ENCODE measurements around the gene MACROD1. TPM values are rescaled to one million over a fixed set of nuclear protein-coding genes. Genes with fewer than 3 reads are reported as not detected.

Gene MACROD1
- total RNA-seq, 4 donors from 2014 or later = 30.6 to 45.0 (median 35.0) TPM

GRCh38 chr11:64022125-64022784 is 143.7 kb downstream of the MACROD1 start:
- H3K9me3 ChIP-seq = no peaks in the 10 kb centered on the region
- no peaks in the 10 kb centered on the region for H3K27me3 ChIP-seq
- no peak overlapping the region for H3K27ac ChIP-seq
- H3K4me3 ChIP-seq = no peak overlapping the region
- no peak for DNase-seq (ENCODE audit: low spot score in 2 of 2)
- no peaks in the 10 kb centered on the region for H3K36me3 ChIP-seq
- 75 to 83% methylated on average over 14 of the region's 14 CpGs for WGBS, 2 donors
- H3K4me1 ChIP-seq = peaks cover 0 to 18% (median 0%) of the 10 kb centered on the region in 4 donors
- TF ChIP-seq CTCF (IDR thresholded peaks at IDR 0.05) (no peak), POLR2A (IDR thresholded peaks at IDR 0.05) (no peak), EP300 (IDR thresholded peaks at IDR 0.05) (no peak)

GRCh38 chr11:64021757-64022093 is 144.2 kb downstream of the MACROD1 start:
- Histone ChIP-seq H3K27me3 (no peaks in the 10 kb centered on the region), H3K27ac (no peak overlapping the region), H3K4me3 (no peak overlapping the region), H3K9me3 (no peaks in the 10 kb centered on the region), H3K4me1 (peaks cover 0 to 18% (median 0%) of the 10 kb centered on the region in 4 donors), H3K36me3 (no peaks in the 10 kb centered on the region)
- TF ChIP-seq CTCF (IDR thresholded peaks at IDR 0.05) (no peak), EP300 (IDR thresholded peaks at IDR 0.05) (no peak), POLR2A (IDR thresholded peaks at IDR 0.05) (no peak)
- no peak for DNase-seq (ENCODE audit: low spot score in 2 of 2)
- 56 to 62% methylated on average over 8 to 10 of the region's 10 CpGs for WGBS, 2 donors

- 86% methylated on average over 12 to 14 of the region's 22 CpGs for WGBS, 2 donors
- no peak overlapping the region for H3K27ac ChIP-seq
- no peaks in the 10 kb centered on the region for H3K27me3 ChIP-seq
- no peak for DNase-seq (ENCODE audit: low spot score in 2 of 2)
- no peaks in the 10 kb centered on the region for H3K9me3 ChIP-seq
- H3K36me3 ChIP-seq = no peaks in the 10 kb centered on the region
- H3K4me3 ChIP-seq = no peak overlapping the region
- TF ChIP-seq EP300 (IDR thresholded peaks at IDR 0.05) (no peak), POLR2A (IDR thresholded peaks at IDR 0.05) (no peak), CTCF (IDR thresholded peaks at IDR 0.05) (no peak)
- peaks cover 0 to 18% (median 0%) of the 10 kb centered on the region in 4 donors for H3K4me1 ChIP-seq
Observed at GRCh38 chr11:64020976-64021756, 144.7 kb downstream of the MACROD1 start.

GRCh38 chr11:64019106-64020037 is 146.5 kb downstream of the MACROD1 start:
- DNase-seq (ENCODE audit: low spot score in 2 of 2) = no peak
- TF ChIP-seq CTCF (IDR thresholded peaks at IDR 0.05) (no peak), EP300 (IDR thresholded peaks at IDR 0.05) (no peak), POLR2A (IDR thresholded peaks at IDR 0.05) (no peak)
- Histone ChIP-seq H3K4me1 (peaks cover 0 to 18% (median 0%) of the 10 kb centered on the region in 4 donors), H3K4me3 (no peak overlapping the region), H3K36me3 (no peaks in the 10 kb centered on the region), H3K27ac (no peak overlapping the region), H3K9me3 (no peaks in the 10 kb centered on the region), H3K27me3 (no peaks in the 10 kb centered on the region)
- WGBS, 2 donors = 69 to 73% methylated on average over 21 of the region's 27 CpGs
